ENCODE results near the gene SLC6A8. TPM values are rescaled to one million over a fixed set of nuclear protein-coding genes. Genes with fewer than 3 reads are reported as not detected.
"Not testable (repeated sequence)": the region's sequence is repeated elsewhere in the genome, so short reads cannot be mapped to it uniquely, and the experiment has no call there.

SLC6A8 gene
- total RNA-seq, 1 experiment from 2014 or later = 45.3 TPM

DNA sequence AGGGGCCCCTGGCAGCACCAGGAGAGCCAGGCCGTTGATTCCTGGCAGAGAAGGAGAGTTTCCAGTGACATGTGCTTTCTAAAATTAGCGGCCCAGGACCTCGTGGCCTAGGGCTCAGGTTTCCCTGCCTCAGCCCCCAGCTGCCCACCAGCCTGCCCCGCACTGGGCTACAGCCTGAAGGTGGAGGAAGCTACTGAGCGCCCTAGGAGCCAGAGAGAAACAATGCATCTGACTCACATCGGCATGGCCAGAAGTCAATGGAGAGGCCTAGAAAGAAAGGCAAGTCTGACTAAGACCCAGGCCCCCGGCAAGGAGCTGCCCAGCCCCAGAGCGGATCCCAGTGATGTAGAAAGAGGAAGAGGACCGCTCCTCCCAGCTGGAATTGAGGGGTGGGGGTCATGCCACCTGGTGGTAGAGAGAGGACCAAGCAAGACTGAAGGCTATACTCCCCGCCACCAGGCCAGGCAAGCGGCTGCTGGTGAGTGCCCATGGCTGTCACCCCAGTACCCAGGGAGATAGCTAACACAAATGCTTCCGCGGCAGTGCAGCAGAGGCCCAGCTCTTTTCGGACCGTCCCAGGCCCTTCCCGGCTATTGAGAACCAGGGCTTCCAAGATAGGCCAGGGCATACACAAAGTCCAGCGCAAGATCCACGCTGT lies 17.8 kb downstream of the SLC6A8 start:
- H3K9me2 ChIP-seq (replicated peaks; ENCODE audit: low read length); H2AFZ ChIP-seq (ENCODE audit: low read length); H3K4me2 ChIP-seq (ENCODE audit: low read length); H3K79me2 ChIP-seq (ENCODE audit: low read length); intact Hi-C loops (cut with micrococcal nuclease); ATAC-seq; H3F3A ChIP-seq (ENCODE audit: low read length, unreplicated experiment); H3K4me1 ChIP-seq (ENCODE audit: insufficient read depth, low read length); H3K9ac ChIP-seq (ENCODE audit: low read length); H3K27ac ChIP-seq (ENCODE audit: low read length); H3K9me3 ChIP-seq (ENCODE audit: low read length); H4K20me1 ChIP-seq (ENCODE audit: low read length); H3K4me3 ChIP-seq (ENCODE audit: low read length); H3K27me3 ChIP-seq (ENCODE audit: low read length); DNase-seq; CTCF ChIA-PET; BruUV-seq (replicated peaks); POLR2A ChIA-PET (ENCODE audit: unreplicated experiment): not testable (repeated sequence)
- H3K36me3 ChIP-seq (ENCODE audit: low read depth, low read length) = peaks cover 11% of the 10 kb centered on the region

- DNase-seq = no peak
- Histone ChIP-seq H4K20me1 (ENCODE audit: low read length) (peaks cover 6% of the 10 kb centered on the region; the same call in 1 of the 2 replicates), H3K9me2 (replicated peaks; ENCODE audit: low read length) (no peaks in the 10 kb centered on the region), H3K36me3 (ENCODE audit: low read depth, low read length) (peaks cover 11% of the 10 kb centered on the region), H3K4me1 (ENCODE audit: insufficient read depth, low read length) (peaks cover 9% of the 10 kb centered on the region; the same call in 1 of the 2 replicates), H3K27me3 (ENCODE audit: low read length) (no peaks in the 10 kb centered on the region), H3K4me3 (ENCODE audit: low read length) (no peak overlapping the region), H3F3A (ENCODE audit: low read length, unreplicated experiment) (no peaks in the 10 kb centered on the region), H3K9me3 (ENCODE audit: low read length) (no peaks in the 10 kb centered on the region), H2AFZ (ENCODE audit: low read length) (no peak overlapping the region), H3K79me2 (ENCODE audit: low read length) (peaks cover 7% of the 10 kb centered on the region), H3K4me2 (ENCODE audit: low read length) (no peak overlapping the region), H3K9ac (ENCODE audit: low read length) (no peak overlapping the region), H3K27ac (ENCODE audit: low read length) (no peak overlapping the region)
- no peak for ATAC-seq
- POLR2A ChIA-PET (ENCODE audit: unreplicated experiment) = no interaction called here
- BruUV-seq (replicated peaks) = no TSS peak
- CTCF ChIA-PET = no interaction called here
- intact Hi-C loops (cut with micrococcal nuclease) = no loop called here
- TF ChIP-seq EZH2phosphoT487 (IDR thresholded peaks at IDR 0.05; ENCODE audit: borderline replicate concordance, low read length) = no peak
- TF ChIP-seq, protein P1, sequence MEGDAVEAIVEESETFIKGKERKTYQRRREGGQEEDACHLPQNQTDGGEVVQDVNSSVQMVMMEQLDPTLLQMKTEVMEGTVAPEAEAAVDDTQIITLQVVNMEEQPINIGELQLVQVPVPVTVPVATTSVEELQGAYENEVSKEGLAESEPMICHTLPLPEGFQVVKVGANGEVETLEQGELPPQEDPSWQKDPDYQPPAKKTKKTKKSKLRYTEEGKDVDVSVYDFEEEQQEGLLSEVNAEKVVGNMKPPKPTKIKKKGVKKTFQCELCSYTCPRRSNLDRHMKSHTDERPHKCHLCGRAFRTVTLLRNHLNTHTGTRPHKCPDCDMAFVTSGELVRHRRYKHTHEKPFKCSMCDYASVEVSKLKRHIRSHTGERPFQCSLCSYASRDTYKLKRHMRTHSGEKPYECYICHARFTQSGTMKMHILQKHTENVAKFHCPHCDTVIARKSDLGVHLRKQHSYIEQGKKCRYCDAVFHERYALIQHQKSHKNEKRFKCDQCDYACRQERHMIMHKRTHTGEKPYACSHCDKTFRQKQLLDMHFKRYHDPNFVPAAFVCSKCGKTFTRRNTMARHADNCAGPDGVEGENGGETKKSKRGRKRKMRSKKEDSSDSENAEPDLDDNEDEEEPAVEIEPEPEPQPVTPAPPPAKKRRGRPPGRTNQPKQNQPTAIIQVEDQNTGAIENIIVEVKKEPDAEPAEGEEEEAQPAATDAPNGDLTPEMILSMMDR (conservative IDR thresholded peaks at IDR 0.05; ENCODE audit: low read depth, low read length) = no peak
- no peak for TF ChIP-seq EZH2 (IDR thresholded peaks at IDR 0.05; ENCODE audit: low read length, unreplicated experiment)
These were observed 19.1 kb downstream of the SLC6A8 start for GRCh38 chrX:153706799-153707198.

- Histone ChIP-seq H3K27me3 (ENCODE audit: low read length) (no peaks in the 10 kb centered on the region), H3K79me2 (ENCODE audit: low read length) (peaks cover 7% of the 10 kb centered on the region), H2AFZ (ENCODE audit: low read length) (no peak overlapping the region), H3K36me3 (ENCODE audit: low read depth, low read length) (peaks cover 11% of the 10 kb centered on the region), H3K9me2 (replicated peaks; ENCODE audit: low read length) (no peaks in the 10 kb centered on the region), H3K4me3 (ENCODE audit: low read length) (no peak overlapping the region), H3K4me1 (ENCODE audit: insufficient read depth, low read length) (peaks cover 9% of the 10 kb centered on the region; the same call in 1 of the 2 replicates), H3K9ac (ENCODE audit: low read length) (no peak overlapping the region), H3F3A (ENCODE audit: low read length, unreplicated experiment) (no peaks in the 10 kb centered on the region), H3K9me3 (ENCODE audit: low read length) (no peaks in the 10 kb centered on the region), H3K4me2 (ENCODE audit: low read length) (no peak overlapping the region), H3K27ac (ENCODE audit: low read length) (no peak overlapping the region), H4K20me1 (ENCODE audit: low read length) (peaks cover 6% of the 10 kb centered on the region; the same call in 1 of the 2 replicates)
- no peak for DNase-seq
- intact Hi-C loops (cut with micrococcal nuclease) = no loop called here
- CTCF ChIA-PET = no interaction called here
- POLR2A ChIA-PET (ENCODE audit: unreplicated experiment) = no interaction called here
- ATAC-seq = no peak
- TF ChIP-seq EZH2 (IDR thresholded peaks at IDR 0.05; ENCODE audit: low read length, unreplicated experiment) (no peak), EZH2phosphoT487 (IDR thresholded peaks at IDR 0.05; ENCODE audit: borderline replicate concordance, low read length) (no peak)
- TF ChIP-seq, protein P1 (conservative IDR thresholded peaks at IDR 0.05; ENCODE audit: low read depth, low read length) = no peak
- no TSS peak for BruUV-seq (replicated peaks)
These were observed 19.7 kb downstream of the SLC6A8 start for GRCh38 chrX:153707406-153707805.
